HG02884 (cell line): ENCODE results near the gene OR6S1.

ENCODE experiments used
- ATAC-seq: cut with Tn5 transposase; IDR thresholded peaks from one replicate; pipeline ENCODE4 v1.9.1; 2021; ENCODE audit warnings: mild to moderate bottlenecking, moderate library complexity; ENCODE audit not compliant: unreplicated experiment

Gene OR6S1

GRCh38 chr14:20641591-20641990, at the start of gene OR6S1:
Gene OR6S1 (minus strand): TSS chr14:20641691. CDS start chr14:20641691, 0 bp downstream.
- no peak for ATAC-seq

GRCh38 chr14:20690848-20691640, 49.6 kb upstream of the OR6S1 start:
- peak; percentile 79 for ATAC-seq

GRCh38 chr14:20688167-20688839, 46.8 kb upstream of the OR6S1 start, which contains the start of gene ANG:
Gene ANG (plus strand): TSS chr14:20688764. CDS start chr14:20693565, 4,801 bp downstream.
- ATAC-seq: no peak

- ATAC-seq: no peak
Observed at GRCh38 chr14:20687362-20688166, 46.1 kb upstream of the OR6S1 start.

- no peak for ATAC-seq
Observed at GRCh38 chr14:20686386-20687143, 45.1 kb upstream of the OR6S1 start.

- no peak for ATAC-seq
Observed at GRCh38 chr14:20684662-20685456, 43.4 kb upstream of the OR6S1 start.

- ATAC-seq: peak; percentile 22
Observed at GRCh38 chr14:20683891-20684661, 42.6 kb upstream of the OR6S1 start, which contains the start of gene RNASE4. Gene RNASE4 (plus strand): TSS chr14:20684560. CDS start chr14:20699372, 14,812 bp downstream.

- ATAC-seq: no peak
Observed at GRCh38 chr14:20683125-20683890, 41.8 kb upstream of the OR6S1 start.

GRCh38 chr14:20682435-20683124, 41.1 kb upstream of the OR6S1 start:
- ATAC-seq: peak; percentile 38

- no peak for ATAC-seq
Observed at GRCh38 chr14:20682127-20682434, 40.6 kb upstream of the OR6S1 start.

- peak; percentile 22 for ATAC-seq
Observed at GRCh38 chr14:20681348-20682126, 40.0 kb upstream of the OR6S1 start.

- ATAC-seq: no peak
Observed at GRCh38 chr14:20680843-20681347, 39.4 kb upstream of the OR6S1 start.

- ATAC-seq: no peak
Observed at GRCh38 chr14:20680363-20680762, 38.9 kb upstream of the OR6S1 start.

GRCh38 chr14:20679907-20680306, 38.4 kb upstream of the OR6S1 start:
- no peak for ATAC-seq

- no peak for ATAC-seq
Observed at GRCh38 chr14:20676072-20676471, 34.6 kb upstream of the OR6S1 start.

- ATAC-seq: no peak
Observed at GRCh38 chr14:20675669-20676068, 34.2 kb upstream of the OR6S1 start.
